ENCODE results near the gene OPN1MW3.
"Not testable (repeated sequence)": the region's sequence is repeated elsewhere in the genome, so short reads cannot be mapped to it uniquely, and the experiment has no call there.

The OPN1MW3 gene

DNA sequence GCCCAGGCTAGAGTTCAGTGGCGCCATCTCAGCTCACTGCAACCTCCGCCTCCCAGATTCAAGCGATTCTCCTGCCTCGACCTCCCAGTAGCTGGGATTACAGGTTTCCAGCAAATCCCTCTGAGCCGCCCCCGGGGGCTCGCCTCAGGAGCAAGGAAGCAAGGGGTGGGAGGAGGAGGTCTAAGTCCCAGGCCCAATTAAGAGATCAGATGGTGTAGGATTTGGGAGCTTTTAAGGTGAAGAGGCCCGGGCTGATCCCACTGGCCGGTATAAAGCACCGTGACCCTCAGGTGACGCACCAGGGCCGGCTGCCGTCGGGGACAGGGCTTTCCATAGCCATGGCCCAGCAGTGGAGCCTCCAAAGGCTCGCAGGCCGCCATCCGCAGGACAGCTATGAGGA lies at the start of gene OPN1MW3:
Gene OPN1MW3, plus strand, starts transcription at position 301 of the 400 bp plus-strand sequence. Its CDS starts 38 bp downstream, at position 339.
- H3K4me1 ChIP-seq (ENCODE audit: insufficient read depth, low read length); H3K27me3 ChIP-seq (ENCODE audit: insufficient read depth, low read length); H3K36me3 ChIP-seq (ENCODE audit: insufficient read depth, low read length); H3K4me3 ChIP-seq (ENCODE audit: low read length); H3K9me3 ChIP-seq (ENCODE audit: low read length); H2AFZ ChIP-seq (ENCODE audit: low read depth, low read length): not testable (repeated sequence)

DNA sequence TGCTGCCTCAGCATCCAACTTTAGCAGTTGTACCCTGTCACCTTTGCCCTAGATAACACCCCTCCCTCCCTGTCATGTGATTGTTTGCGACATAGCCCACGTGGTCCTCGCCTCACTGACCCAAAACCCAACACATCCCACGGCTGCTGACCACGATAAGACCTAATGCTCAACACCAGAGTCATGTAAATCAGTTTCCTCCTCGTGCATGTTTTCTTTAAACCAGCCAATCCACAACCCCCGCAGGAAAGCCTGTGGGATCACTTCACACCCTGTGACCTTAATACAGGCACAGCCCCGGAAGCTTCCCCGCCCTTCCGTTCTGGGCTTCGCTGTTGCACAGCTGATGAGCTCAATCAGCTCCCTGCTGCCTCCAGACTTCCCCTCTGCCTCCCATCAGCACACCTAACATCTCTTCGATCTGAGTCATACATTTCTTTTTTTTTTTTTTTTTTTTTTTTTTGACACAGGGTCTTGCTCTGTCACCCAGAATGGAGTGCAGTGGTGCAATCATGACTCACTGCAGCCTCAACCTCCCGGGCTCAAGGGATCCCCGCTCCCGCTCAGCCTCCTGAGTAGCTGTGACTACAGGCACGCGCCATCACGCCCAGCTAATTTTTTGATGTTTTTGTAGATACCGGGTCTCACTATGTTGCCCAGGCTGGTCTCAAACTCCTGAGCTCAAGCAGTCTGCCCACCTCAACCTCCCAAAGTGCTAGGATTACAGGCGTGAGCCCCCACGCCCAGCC lies 47.5 kb upstream of the OPN1MW3 start:
- H2AFZ ChIP-seq (ENCODE audit: low read depth, low read length); H3K27me3 ChIP-seq (ENCODE audit: insufficient read depth, low read length); H3K4me3 ChIP-seq (ENCODE audit: low read length); H3K36me3 ChIP-seq (ENCODE audit: insufficient read depth, low read length); H3K4me1 ChIP-seq (ENCODE audit: insufficient read depth, low read length); H3K9me3 ChIP-seq (ENCODE audit: low read length): not testable (repeated sequence)

DNA sequence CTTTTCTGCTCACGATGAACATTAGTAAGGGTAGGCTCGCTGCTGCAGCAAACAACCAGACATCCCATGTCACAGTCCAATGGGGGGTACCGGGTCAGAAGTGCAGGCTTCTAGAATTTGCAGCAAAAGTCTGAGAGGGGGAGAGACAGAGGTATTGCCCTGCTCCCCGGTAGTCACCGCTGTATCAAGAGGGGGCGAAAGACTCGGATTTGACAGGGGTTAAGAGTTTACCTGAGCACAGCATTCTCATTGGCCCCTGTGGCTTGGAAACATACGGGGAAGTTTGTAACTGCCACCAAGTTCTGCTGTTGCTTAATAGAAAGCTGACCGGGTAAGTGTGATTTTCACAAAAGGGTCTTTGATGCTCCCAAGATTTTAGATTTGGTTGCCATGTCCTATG lies 46.3 kb upstream of the OPN1MW3 start:
- H2AFZ ChIP-seq (ENCODE audit: low read depth, low read length); H3K36me3 ChIP-seq (ENCODE audit: insufficient read depth, low read length); H3K4me3 ChIP-seq (ENCODE audit: low read length); H3K9me3 ChIP-seq (ENCODE audit: low read length); H3K27me3 ChIP-seq (ENCODE audit: insufficient read depth, low read length); H3K4me1 ChIP-seq (ENCODE audit: insufficient read depth, low read length): not testable (repeated sequence)

DNA sequence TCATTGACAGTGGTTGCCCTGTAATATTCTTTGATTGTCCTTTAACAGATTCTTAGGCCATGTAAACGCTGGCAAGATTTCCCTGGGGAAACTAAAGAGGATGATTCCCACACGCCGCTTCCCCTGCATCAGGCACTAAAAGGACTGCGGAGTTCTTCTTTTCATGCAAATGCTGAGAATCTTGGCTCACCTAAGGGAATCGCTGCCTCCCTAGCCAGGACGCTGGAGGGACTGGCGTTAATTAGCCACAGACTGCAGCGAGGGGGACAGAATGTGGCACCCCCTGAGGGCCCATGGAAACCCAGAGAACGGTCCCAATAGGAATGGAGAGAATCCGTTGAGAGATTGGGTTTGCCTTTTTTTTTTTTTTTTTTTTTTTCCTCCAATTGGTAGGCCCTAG lies 45.9 kb upstream of the OPN1MW3 start:
- not testable (repeated sequence) for H2AFZ ChIP-seq (ENCODE audit: low read depth, low read length); H3K27me3 ChIP-seq (ENCODE audit: insufficient read depth, low read length); H3K4me1 ChIP-seq (ENCODE audit: insufficient read depth, low read length); H3K4me3 ChIP-seq (ENCODE audit: low read length); H3K36me3 ChIP-seq (ENCODE audit: insufficient read depth, low read length); H3K9me3 ChIP-seq (ENCODE audit: low read length)

DNA sequence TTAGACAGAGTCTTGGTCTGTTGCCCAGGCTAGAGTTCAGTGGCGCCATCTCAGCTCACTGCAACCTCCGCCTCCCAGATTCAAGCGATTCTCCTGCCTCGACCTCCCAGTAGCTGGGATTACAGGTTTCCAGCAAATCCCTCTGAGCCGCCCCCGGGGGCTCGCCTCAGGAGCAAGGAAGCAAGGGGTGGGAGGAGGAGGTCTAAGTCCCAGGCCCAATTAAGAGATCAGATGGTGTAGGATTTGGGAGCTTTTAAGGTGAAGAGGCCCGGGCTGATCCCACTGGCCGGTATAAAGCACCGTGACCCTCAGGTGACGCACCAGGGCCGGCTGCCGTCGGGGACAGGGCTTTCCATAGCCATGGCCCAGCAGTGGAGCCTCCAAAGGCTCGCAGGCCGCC lies 37.9 kb upstream of the OPN1MW3 start, which contains the start of gene OPN1MW2:
Gene OPN1MW2, plus strand, starts transcription at position 301 of the 400 bp plus-strand sequence. Its CDS starts 60 bp downstream, at position 361.
- H3K9me3 ChIP-seq (ENCODE audit: low read length); H3K4me1 ChIP-seq (ENCODE audit: insufficient read depth, low read length); H3K36me3 ChIP-seq (ENCODE audit: insufficient read depth, low read length); H3K4me3 ChIP-seq (ENCODE audit: low read length); H2AFZ ChIP-seq (ENCODE audit: low read depth, low read length); H3K27me3 ChIP-seq (ENCODE audit: insufficient read depth, low read length): not testable (repeated sequence)

DNA sequence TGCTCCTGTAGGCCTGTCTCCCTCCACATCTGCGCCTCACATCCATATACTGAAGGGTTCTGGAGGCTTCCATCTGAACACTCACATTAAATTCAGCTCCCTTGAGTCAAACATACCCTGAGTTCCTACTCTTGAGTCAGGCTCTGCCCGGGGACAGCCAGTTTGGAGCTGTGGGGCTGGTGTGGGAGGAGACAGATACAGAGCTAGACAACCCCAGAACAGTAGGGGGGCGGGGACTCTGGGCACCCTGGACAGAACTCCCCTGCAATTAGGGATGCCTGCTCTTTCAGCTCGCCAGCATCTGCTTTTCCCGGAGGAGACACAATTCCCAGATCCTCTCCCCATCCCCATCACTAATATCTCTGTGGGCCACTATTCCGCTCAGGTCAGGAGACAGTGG lies 32.1 kb upstream of the OPN1MW3 start:
- H3K4me1 ChIP-seq (ENCODE audit: insufficient read depth, low read length); H3K9me3 ChIP-seq (ENCODE audit: low read length): not testable (repeated sequence)

DNA sequence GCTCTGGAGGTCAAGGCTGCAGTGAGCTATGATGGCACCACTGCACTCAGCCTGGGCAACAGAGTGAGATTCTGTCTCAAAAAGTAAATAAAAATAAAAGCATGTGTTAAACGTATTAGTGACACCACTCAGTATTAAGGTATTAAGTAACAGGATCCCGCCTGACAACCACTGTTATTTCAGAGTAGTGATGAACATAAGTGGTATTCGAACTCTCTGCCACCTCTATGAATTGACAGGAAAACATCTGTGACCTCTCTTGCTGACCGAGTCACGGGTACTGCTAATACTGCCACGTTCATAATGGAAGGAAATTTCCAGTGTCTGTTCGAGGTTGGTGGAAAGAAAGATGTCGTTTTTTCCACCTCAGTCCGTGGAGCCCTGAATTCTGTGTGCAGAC lies 30.7 kb upstream of the OPN1MW3 start:
- not testable (repeated sequence) for H3K4me3 ChIP-seq (ENCODE audit: low read length); H3K27me3 ChIP-seq (ENCODE audit: insufficient read depth, low read length); H3K4me1 ChIP-seq (ENCODE audit: insufficient read depth, low read length); H3K9me3 ChIP-seq (ENCODE audit: low read length); H3K36me3 ChIP-seq (ENCODE audit: insufficient read depth, low read length); H2AFZ ChIP-seq (ENCODE audit: low read depth, low read length)

More for the DNA sequence above, 32.1 kb upstream of the OPN1MW3 start:
- not testable (repeated sequence) for H2AFZ ChIP-seq (ENCODE audit: low read depth, low read length); H3K4me3 ChIP-seq (ENCODE audit: low read length); H3K27me3 ChIP-seq (ENCODE audit: insufficient read depth, low read length); H3K36me3 ChIP-seq (ENCODE audit: insufficient read depth, low read length)

DNA sequence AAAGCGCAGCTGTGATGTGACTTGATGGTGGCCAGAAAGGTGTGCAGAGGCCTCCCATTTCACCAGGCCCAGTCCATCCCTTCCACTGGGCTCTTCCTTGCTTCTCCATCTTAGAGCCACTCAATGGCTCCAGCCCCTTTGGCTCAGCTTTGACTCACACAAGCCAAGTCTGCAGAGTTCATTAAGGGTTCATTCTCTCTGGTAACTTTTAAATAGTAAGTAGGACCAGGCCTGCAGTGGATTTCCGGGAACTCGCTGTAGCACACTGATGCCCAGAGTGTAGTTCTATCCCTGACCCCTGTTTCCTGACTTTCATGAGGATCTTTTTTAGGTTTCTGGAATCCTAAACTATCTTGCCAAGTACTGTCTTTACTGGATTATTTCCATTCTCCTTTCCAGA lies 25.9 kb upstream of the OPN1MW3 start:
- not testable (repeated sequence) for H3K36me3 ChIP-seq (ENCODE audit: insufficient read depth, low read length); H3K4me3 ChIP-seq (ENCODE audit: low read length); H2AFZ ChIP-seq (ENCODE audit: low read depth, low read length); H3K27me3 ChIP-seq (ENCODE audit: insufficient read depth, low read length); H3K9me3 ChIP-seq (ENCODE audit: low read length); H3K4me1 ChIP-seq (ENCODE audit: insufficient read depth, low read length)

DNA sequence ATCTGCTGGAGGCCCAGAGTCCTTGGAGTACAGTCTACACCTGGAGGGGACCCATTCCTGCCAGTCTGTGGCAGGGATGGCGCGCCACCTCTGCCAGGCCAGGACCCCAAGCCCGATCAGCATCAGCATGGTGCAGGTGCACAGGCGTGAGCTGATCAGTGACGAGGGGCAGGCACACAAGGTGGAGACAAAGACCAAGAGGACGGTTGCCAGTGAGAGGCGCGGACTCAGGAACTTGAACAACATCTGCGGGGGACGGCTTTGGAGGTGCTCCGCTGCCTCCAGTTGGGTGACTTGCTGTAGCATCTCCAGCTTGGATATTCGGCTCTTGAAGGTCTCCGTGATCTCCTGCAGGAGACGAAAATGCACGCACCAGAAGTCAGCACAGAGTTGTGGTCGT lies 23.8 kb upstream of the OPN1MW3 start:
- not testable (repeated sequence) for H3K4me3 ChIP-seq (ENCODE audit: low read length); H2AFZ ChIP-seq (ENCODE audit: low read depth, low read length); H3K9me3 ChIP-seq (ENCODE audit: low read length); H3K36me3 ChIP-seq (ENCODE audit: insufficient read depth, low read length); H3K27me3 ChIP-seq (ENCODE audit: insufficient read depth, low read length); H3K4me1 ChIP-seq (ENCODE audit: insufficient read depth, low read length)

DNA sequence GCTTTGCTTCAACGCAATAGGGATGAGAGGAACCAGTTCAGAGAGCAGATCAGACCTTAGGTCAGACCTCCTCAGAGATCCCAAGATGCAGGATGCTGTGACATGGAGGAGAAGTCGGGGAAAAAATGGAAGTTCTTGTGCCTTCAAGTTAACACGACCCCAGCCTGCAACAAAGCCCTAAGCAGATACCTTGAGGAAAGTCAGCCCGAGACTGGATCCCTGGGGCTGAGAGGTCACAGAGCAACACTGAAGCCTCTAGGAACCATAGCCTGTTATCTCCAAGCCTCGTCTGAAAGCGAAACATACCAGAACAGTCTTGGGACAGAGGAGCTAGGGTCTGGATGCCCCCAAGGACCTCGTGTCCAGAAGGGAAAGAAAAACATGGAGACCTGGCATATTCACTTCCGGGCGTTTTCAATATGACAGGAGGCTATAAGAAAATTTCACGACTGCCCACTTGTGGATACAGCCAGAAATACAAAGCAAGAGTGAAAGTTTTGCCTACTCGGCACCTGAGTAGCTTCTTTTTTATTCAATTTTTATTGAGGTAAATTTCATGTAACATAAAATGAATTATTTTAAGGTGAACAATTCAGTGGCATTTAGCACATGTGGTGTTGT lies 18.3 kb upstream of the OPN1MW3 start:
- not testable (repeated sequence) for H3K36me3 ChIP-seq (ENCODE audit: insufficient read depth, low read length); H2AFZ ChIP-seq (ENCODE audit: low read depth, low read length); H3K4me1 ChIP-seq (ENCODE audit: insufficient read depth, low read length); H3K4me3 ChIP-seq (ENCODE audit: low read length); H3K27me3 ChIP-seq (ENCODE audit: insufficient read depth, low read length); H3K9me3 ChIP-seq (ENCODE audit: low read length)

DNA sequence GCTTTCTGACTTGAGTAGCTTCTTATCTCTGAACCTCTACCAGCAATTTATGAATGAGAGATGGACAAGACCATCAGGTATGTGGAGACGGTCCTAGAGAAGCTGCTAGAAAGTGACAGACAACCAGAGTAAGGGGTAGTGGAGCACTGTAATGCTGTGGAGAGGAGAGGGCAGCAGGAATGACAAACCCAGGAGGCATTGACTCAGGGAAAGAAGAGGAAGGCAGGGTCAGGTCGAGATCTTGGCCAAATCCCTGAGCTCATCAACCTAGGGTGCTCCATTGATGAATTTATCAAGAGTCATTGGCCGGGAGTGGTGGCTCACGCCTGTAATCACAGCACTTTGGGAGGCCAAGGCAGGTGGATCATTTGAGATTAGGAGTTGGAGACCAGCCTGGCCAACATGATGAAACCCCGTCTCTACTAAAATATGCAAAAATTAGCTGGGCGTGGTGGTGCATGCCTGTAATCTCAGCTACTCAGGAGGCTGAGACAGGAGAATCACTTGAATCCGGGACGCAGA lies 17.3 kb upstream of the OPN1MW3 start:
- H3K4me3 ChIP-seq (ENCODE audit: low read length); H3K9me3 ChIP-seq (ENCODE audit: low read length); H3K4me1 ChIP-seq (ENCODE audit: insufficient read depth, low read length); H3K27me3 ChIP-seq (ENCODE audit: insufficient read depth, low read length); H2AFZ ChIP-seq (ENCODE audit: low read depth, low read length); H3K36me3 ChIP-seq (ENCODE audit: insufficient read depth, low read length): not testable (repeated sequence)

DNA sequence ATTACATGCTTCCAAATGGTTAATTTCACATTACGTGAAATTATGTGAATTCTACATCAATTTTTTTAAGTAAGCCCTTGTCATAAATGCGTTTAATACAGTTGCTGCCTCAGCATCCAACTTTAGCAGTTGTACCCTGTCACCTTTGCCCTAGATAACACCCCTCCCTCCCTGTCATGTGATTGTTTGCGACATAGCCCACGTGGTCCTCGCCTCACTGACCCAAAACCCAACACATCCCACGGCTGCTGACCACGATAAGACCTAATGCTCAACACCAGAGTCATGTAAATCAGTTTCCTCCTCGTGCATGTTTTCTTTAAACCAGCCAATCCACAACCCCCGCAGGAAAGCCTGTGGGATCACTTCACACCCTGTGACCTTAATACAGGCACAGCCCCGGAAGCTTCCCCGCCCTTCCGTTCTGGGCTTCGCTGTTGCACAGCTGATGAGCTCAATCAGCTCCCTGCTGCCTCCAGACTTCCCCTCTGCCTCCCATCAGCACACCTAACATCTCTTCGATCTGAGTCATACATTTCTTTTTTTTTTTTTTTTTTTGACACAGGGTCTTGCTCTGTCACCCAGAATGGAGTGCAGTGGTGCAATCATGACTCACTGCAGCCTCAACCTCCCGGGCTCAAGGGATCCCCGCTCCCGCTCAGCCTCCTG lies 9.9 kb upstream of the OPN1MW3 start:
- H3K4me1 ChIP-seq (ENCODE audit: insufficient read depth, low read length); H2AFZ ChIP-seq (ENCODE audit: low read depth, low read length); H3K36me3 ChIP-seq (ENCODE audit: insufficient read depth, low read length); H3K27me3 ChIP-seq (ENCODE audit: insufficient read depth, low read length); H3K9me3 ChIP-seq (ENCODE audit: low read length); H3K4me3 ChIP-seq (ENCODE audit: low read length): not testable (repeated sequence)

DNA sequence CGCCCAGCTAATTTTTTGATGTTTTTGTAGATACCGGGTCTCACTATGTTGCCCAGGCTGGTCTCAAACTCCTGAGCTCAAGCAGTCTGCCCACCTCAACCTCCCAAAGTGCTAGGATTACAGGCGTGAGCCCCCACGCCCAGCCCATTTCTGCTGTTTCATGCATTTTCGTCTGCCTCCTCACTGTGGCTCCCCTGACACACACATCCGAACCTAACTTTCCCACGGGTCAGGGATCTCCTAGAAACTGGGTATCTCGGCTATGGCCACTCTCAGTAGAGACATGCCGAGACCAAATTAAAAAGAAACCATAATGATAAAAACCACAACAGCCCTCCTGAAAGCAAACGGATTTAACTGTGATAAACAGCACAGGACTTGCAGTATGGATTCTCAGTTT lies 9.3 kb upstream of the OPN1MW3 start:
- H3K4me3 ChIP-seq (ENCODE audit: low read length); H3K36me3 ChIP-seq (ENCODE audit: insufficient read depth, low read length); H3K9me3 ChIP-seq (ENCODE audit: low read length); H2AFZ ChIP-seq (ENCODE audit: low read depth, low read length); H3K4me1 ChIP-seq (ENCODE audit: insufficient read depth, low read length); H3K27me3 ChIP-seq (ENCODE audit: insufficient read depth, low read length): not testable (repeated sequence)

All from neuron (in vitro differentiated cells).